Right lobe of liver (tissue), 6 donors: ENCODE results near the gene NIP7. TPM values are rescaled to one million over a fixed set of nuclear protein-coding genes. Genes with fewer than 3 reads are reported as not detected.
A peak's percentile ranks its signal among the peaks of the same experiment; 100 is the strongest.

Source experiments
- ATAC-seq, 4 donors: fragments of 200-7000 bp; cut with Tn5 transposase; one replicate each; pipeline ENCODE4 v1.9.1; 2020; ENCODE audit warnings: mild to moderate bottlenecking in 4 of 4, moderate library complexity in 4 of 4
- DNase-seq, 3 donors: peaks; one replicate each; pipeline ENCODE4 v3.0.0-alpha.2; 2020
- H3K27ac ChIP-seq, 3 donors: fragments of 200-600 bp; one replicate each; pipeline ENCODE4 v1.8.0; 2022
- H3K27me3 ChIP-seq, 2 donors: fragments of 200-600 bp; one replicate each; pipeline ENCODE4 v1.8.0; 2022
- H3K36me3 ChIP-seq, 4 donors: fragments of 200-600 bp; sonication (generic) in 1 of 4; one replicate each; pipeline versions ENCODE4 v1.5.1 to v1.8.0; 2017 to 2022; ENCODE audit warnings: control low read depth in 1 of 4
- H3K4me1 ChIP-seq, 4 donors: fragments of 200-600 bp; sonication (generic) in 1 of 4; one replicate each; pipeline versions ENCODE4 v1.5.1 to v1.8.0; 2017 to 2022; ENCODE audit warnings: control low read depth in 1 of 4
- H3K4me3 ChIP-seq, 3 donors: fragments of 200-600 bp; one replicate each; pipeline ENCODE4 v1.8.0; 2022
- H3K9me3 ChIP-seq, 4 donors: fragments of 200-600 bp; sonication (generic) in 1 of 4; one replicate each; pipeline versions ENCODE4 v1.5.1 to v1.8.0; 2017 to 2022; ENCODE audit warnings: control low read depth in 1 of 4
- CTCF ChIP-seq, 4 donors: fragments of 200-600 bp in 3 of 4; fragments of 450-650 bp in 1 of 4; IDR thresholded peaks; one replicate each; pipeline versions ENCODE4 v1.5.1 to v1.8.0; 2016 to 2022; ENCODE audit warnings: antibody characterized with exemption in 4 of 4, mild to moderate bottlenecking in 2 of 4
- POLR2A ChIP-seq: fragments of 450-650 bp; IDR thresholded peaks from one replicate; pipeline ENCODE4 v1.6.1; 2017; ENCODE audit warnings: antibody characterized with exemption, mild to moderate bottlenecking
- WGBS: methylation state at CpG from one replicate; pipeline ENCODE4 v1.1.6; 2018; ENCODE audit warnings: low coverage, low lambda C conversion rate; ENCODE audit not compliant: insufficient coverage; ENCODE audit errors: missing lambda C conversion rate; 5-methylcytosine and 5-hydroxymethylcytosine counted together
- intact Hi-C, 2 donors: fragments of 100-400 bp; cut with DNase I; formaldehyde crosslinking; loops; one replicate each; pipeline versions ENCODE4 v1.11.2 to v1.14.1; 2022
- total RNA-seq, 6 experiments: library from RNA; depleted of rRNA in 2 of 6; stranded (reverse); fragments of >200 nt in 2 of 6; fragmentation: NEBNext Ultra II Directional in 3 of 6; extraction: Animal tissue kit (Norgen Biotek cat#: 25700) in 3 of 6; gene quantifications; one replicate each; pipeline versions ENCODE4 v1.1.0 to v1.2.4, GENCODE V29; 2016 to 2023
- donor health status: DM: no; HTN: yes; CAD: no.
- donor health status: DM: no; HTN: no; CAD: no.
- donor health status: DM: no; HTN: no; CAD: no.
- donor health status: DM: no; HTN: yes; CAD: no.
- donor health status: DM: no; HTN: yes; CAD: no.

The NIP7 gene
- total RNA-seq, 6 experiments from 2014 or later: 6.9 to 11.3 (median 9.4) TPM

- ATAC-seq (peak; percentile 9 to 29 (median 26)), DNase-seq (peak; percentile 58 to 72 (median 72))
- no peaks in the 10 kb centered on the region for H3K27me3 ChIP-seq
- peak; percentile 40 for TF ChIP-seq POLR2A
- no peak for TF ChIP-seq CTCF (IDR thresholded peaks at IDR 0.05)
- WGBS: 2% methylated on average over 16 of the region's 59 CpGs
- H3K36me3 ChIP-seq: peaks cover 0 to 9% (median 4%) of the 10 kb centered on the region in 4 donors
- peak overlapping the region; percentile 91 to 95 (median 92) for H3K27ac ChIP-seq
- H3K4me1 ChIP-seq: peaks cover 0 to 46% (median 21%) of the 10 kb centered on the region in 4 donors
- intact Hi-C loops: no loop called here
- H3K9me3 ChIP-seq: no peaks in the 10 kb centered on the region
- H3K4me3 ChIP-seq: peak overlapping the region; percentile 90 to 94 (median 92)
These were observed 27.8 kb upstream of the NIP7 start for GRCh38 chr16:69311533-69312387.

- no peak for TF ChIP-seq CTCF (IDR thresholded peaks at IDR 0.05)
- TF ChIP-seq POLR2A: no peak
- Histone ChIP-seq H3K9me3 (no peaks in the 10 kb centered on the region), H3K4me1 (peaks cover 0 to 57% (median 24%) of the 10 kb centered on the region in 4 donors), H3K27me3 (no peaks in the 10 kb centered on the region), H3K4me3 (no peak overlapping the region), H3K36me3 (peaks cover 0 to 19% (median 7%) of the 10 kb centered on the region in 4 donors), H3K27ac (peak overlapping the region in 1 of 3 donors; percentile 15)
- DNase-seq (peak in 1 of 3 donors; percentile 7), ATAC-seq (no peak)
- intact Hi-C loops: no loop called here
- WGBS: 93% methylated on average over 5 of the region's 5 CpGs
These were observed 26.1 kb upstream of the NIP7 start for GRCh38 chr16:69313469-69313868.

DNA sequence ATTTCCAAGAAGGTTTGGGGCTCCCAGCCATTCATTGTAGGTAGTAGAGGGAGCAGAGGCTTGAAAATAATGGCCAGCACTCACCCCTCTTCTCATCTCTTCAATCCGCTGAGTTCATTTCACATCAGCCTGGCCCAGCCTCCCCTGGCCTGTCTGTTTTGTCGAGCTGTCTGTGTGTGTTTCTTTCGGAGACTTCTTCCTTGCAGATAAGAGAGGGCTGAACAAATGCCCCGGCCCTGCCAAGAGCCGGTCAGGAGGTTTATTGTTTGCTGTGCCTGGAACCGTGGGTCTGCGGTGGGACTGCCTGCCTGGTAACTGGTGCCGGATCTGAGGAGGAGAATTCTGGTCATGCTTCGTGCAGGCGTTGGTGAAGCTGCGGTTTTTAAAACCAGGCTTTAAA lies 25.0 kb upstream of the NIP7 start:
- Histone ChIP-seq H3K36me3 (peaks cover 0 to 30% (median 16%) of the 10 kb centered on the region in 4 donors), H3K27ac (peak overlapping the region; percentile 69 to 97 (median 88)), H3K27me3 (no peaks in the 10 kb centered on the region), H3K4me3 (no peak overlapping the region), H3K9me3 (no peaks in the 10 kb centered on the region), H3K4me1 (peaks cover 0 to 66% (median 24%) of the 10 kb centered on the region in 4 donors)
- no peak for ATAC-seq
- peak in 2 of 3 donors; percentile 43 to 46 for DNase-seq
- intact Hi-C loops: no loop called here
- WGBS: 45% methylated on average over 7 of the region's 11 CpGs
- TF ChIP-seq CTCF (IDR thresholded peaks at IDR 0.05) (no peak), POLR2A (no peak)

DNA sequence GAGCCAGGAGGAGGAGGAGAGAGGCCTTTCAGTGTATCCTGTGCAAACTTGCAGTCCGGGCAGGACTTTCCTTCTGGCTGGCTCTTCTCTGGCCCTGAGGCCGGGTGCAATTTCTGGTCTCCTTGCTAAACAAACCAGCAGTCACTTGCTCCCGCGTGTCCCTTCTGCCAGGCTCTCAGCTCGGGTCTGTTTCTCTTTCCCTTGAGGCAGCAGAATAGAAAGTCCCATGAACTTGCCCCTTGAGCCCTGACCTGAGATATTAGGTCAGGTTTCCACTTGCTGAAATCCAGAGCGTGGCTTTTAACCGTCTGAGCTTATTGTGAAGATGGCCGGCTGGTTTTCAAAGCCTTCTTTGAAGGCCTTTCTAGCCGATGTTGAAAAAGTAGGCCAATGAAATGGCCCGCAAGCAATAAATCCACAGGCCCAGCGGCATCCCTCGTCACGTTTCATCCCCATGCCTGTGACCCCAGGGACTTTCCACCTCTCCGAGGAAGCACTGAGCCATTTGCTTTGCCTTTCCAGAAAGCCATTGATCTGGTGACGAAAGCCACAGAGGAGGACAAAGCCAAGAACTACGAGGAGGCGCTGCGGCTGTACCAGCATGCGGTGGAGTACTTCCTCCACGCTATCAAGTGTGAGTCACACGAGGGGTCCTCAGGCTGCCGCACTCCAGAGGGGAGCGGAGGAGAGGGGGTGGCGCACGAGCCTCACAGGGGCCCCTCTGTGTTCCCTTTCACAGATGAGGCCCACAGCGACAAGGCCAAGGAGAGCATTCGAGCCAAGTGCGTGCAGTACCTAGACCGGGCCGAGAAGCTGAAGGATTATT lies 23.9 kb upstream of the NIP7 start:
- Histone ChIP-seq H3K4me3 (no peak overlapping the region), H3K27ac (peak overlapping the region; percentile 69 to 97 (median 88)), H3K27me3 (no peaks in the 10 kb centered on the region), H3K4me1 (peaks cover 0 to 66% (median 24%) of the 10 kb centered on the region in 4 donors), H3K9me3 (no peaks in the 10 kb centered on the region), H3K36me3 (peaks cover 0 to 42% (median 26%) of the 10 kb centered on the region in 4 donors)
- DNase-seq (peak; percentile 70 to 82 (median 72)), ATAC-seq (peak; percentile 2 to 45 (median 37))
- TF ChIP-seq POLR2A: no peak
- TF ChIP-seq CTCF (IDR thresholded peaks at IDR 0.05): no peak
- 25% methylated on average over 7 of the region's 30 CpGs for WGBS
- intact Hi-C loops: no loop called here
